GM12875 (cell line): ENCODE measurements around the gene EFCAB7.

Source experiments
- H3K4me3 ChIP-seq: one replicate; pipeline ENCODE4 v1.5.1; 2011; ENCODE audit warnings: low read depth, low read length, control low read depth
- CTCF ChIP-seq: IDR thresholded peaks from 2 replicates; pipeline ENCODE4 v1.5.1; 2011; ENCODE audit warnings: low read depth, mild to moderate bottlenecking, control low read depth, inconsistent platforms, low read length, moderate library complexity, borderline replicate concordance; ENCODE audit not compliant: insufficient read depth

EFCAB7 gene

GRCh38 chr1:63498106-63498505 is 25.2 kb upstream of the EFCAB7 start:
- TF ChIP-seq CTCF = no peak

DNA sequence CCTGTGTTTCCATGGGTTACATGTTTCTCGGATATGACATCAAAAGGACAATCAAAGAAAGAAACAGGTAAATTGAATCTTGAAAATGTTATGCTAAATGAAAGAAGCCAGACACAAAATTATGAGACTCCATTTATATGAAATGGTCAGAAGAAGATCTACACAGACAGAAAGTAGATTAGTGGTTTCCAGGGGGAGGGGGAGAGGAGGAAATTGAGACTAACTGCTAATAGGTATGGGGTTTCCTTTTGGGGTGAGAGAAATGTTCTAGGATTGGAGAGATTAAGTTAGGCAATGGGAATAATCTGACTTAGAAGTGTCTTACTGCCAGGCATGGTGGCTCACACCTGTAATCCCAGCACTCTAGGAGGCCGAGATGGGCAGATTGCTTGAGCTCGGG is 22.1 kb upstream of the EFCAB7 start:
- no peak overlapping the region for H3K4me3 ChIP-seq
- TF ChIP-seq CTCF = no peak

More at GRCh38 chr1:63498106-63498505, 25.2 kb upstream of the EFCAB7 start:
- H3K4me3 ChIP-seq = no peak overlapping the region

- no peak for TF ChIP-seq CTCF
- H3K4me3 ChIP-seq = no peak overlapping the region
These were observed 16.5 kb upstream of the EFCAB7 start for GRCh38 chr1:63506782-63507181.

DNA sequence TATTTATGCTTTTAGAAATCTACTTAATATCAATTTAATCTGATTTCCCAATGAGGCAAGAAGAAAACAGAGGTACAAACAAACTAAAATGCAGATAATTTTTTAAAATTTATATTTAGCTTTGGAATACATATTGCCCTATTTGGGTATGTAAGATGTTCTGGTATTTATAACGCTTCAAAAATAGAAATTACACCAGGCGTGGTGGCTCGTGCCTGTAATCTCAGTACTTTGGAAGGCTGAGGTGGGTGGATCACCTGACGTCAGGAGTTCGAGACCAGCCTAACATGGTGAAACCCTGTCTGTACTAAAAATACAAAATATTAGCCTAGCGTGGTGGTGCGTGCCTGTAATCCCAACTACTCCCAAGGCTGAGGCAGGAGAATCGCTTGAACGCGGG is 13.6 kb upstream of the EFCAB7 start:
- no peak for TF ChIP-seq CTCF
- no peak overlapping the region for H3K4me3 ChIP-seq

DNA sequence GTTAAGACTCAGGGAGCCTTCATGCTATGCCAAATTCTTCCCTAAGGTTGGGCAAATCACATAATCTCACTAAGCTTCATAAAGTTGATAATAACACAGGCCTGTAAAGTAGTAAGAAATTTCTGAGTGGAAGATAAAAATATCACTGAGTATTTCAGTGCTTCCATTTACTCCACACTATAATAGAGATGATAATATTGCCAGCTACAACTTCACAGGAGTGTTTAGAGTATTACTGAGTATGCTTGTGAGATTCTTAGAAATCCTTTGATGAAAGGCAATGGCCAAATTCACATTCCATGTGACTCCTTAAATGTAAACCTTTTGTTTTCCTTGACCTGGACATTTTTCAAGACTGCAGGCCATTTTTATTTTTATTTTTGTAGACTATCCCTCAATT is 10.7 kb upstream of the EFCAB7 start:
- no peak for TF ChIP-seq CTCF
- no peak overlapping the region for H3K4me3 ChIP-seq

DNA sequence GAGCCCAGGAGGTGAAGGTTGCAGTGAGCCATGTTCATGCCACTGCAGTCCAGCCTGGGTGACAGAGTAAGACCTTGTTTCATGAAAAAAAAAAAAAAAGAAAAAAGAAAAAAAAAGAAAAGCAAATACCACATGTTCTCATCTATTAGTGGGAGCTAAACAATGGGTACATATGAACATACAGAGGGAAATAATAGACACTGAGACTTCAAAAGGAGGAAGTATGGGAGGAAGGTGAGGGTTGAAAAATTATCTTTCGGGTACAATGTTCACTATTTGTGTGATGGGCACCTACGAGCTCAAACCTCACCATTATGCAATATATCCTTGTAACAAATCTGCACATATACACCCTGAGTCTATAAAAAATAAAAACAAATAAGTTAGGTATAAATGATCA is 6.7 kb upstream of the EFCAB7 start:
- no peak for TF ChIP-seq CTCF
- H3K4me3 ChIP-seq = no peak overlapping the region

DNA sequence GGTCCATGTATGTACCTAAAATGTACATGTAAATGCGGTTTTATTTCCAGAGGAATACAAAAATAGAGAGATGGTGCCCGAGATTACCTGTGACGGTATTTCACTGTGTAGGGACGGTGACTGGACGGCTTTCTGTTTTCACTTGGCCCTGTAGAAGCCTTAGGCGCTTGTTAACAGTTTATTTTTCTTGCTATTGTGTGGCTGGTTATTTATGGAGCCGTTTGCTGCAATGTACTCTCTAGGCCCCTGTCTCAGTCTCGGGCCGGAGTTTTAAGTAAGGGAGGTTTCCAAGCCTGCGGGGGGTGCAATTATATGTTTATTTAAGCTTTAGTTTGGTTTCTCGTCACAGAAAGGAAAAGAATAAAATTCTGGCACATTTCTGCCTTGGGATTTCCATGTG is 413 bp downstream of the EFCAB7 start:
- TF ChIP-seq CTCF = no peak
- H3K4me3 ChIP-seq = peak overlapping the region; percentile 64
